Brain microvascular endothelial cell (primary cell): ENCODE measurements around the gene PITPNC1.

Experiments used
- DNase-seq: peaks from one replicate; pipeline ENCODE4 v3.0.0-alpha.2; 2020
- H3K27ac ChIP-seq: fragments of 250-450 bp; sonication (Bioruptor Pico); 2 replicates; pipeline ENCODE4 v1.5.1; 2020; ENCODE audit warnings: mild to moderate bottlenecking, moderate library complexity
- H3K27me3 ChIP-seq: fragments of 250-450 bp; sonication (Bioruptor Pico); replicated peaks from 2 replicates; pipeline ENCODE4 v1.5.1; 2020; ENCODE audit warnings: mild to moderate bottlenecking
- H3K36me3 ChIP-seq: fragments of 250-450 bp; sonication (Bioruptor Pico); replicated peaks from 2 replicates; pipeline ENCODE4 v1.5.1; 2020; ENCODE audit warnings: mild to moderate bottlenecking
- H3K4me3 ChIP-seq: 2 replicates; pipeline ENCODE4 v1.5.1; 2011; ENCODE audit warnings: low read depth, mild to moderate bottlenecking, control low read depth, low read length, moderate library complexity
- CTCF ChIP-seq: IDR thresholded peaks from 2 replicates; pipeline ENCODE4 v1.5.1; 2011; ENCODE audit warnings: low read depth, mild to moderate bottlenecking, moderate library complexity, low read length, control low read depth, inconsistent platforms; ENCODE audit errors: missing control alignments
- in situ Hi-C: cut with HindIII; loops from 2 replicates; pipeline ENCODE4 v1.10.0; 2017; ENCODE audit warnings: low sequenced_read_pairs, low pct_ligation_motif_present

Gene PITPNC1

GRCh38 chr17:67737145-67737544 is 360.1 kb downstream of the PITPNC1 start:
- Histone ChIP-seq H3K27ac (no peak overlapping the region), H3K27me3 (no peaks in the 10 kb centered on the region), H3K4me3 (no peak overlapping the region), H3K36me3 (peaks cover 46% of the 10 kb centered on the region)
- in situ Hi-C loops = no loop called here
- no peak for DNase-seq
- no peak for TF ChIP-seq CTCF

- in situ Hi-C loops = no loop called here
- no peak for DNase-seq
- Histone ChIP-seq H3K36me3 (peaks cover 57% of the 10 kb centered on the region), H3K27me3 (no peaks in the 10 kb centered on the region), H3K4me3 (no peak overlapping the region), H3K27ac (no peak overlapping the region)
- no peak for TF ChIP-seq CTCF
Measured at GRCh38 chr17:67742025-67742424, 364.9 kb downstream of the PITPNC1 start.
